ENCODE results near the gene DRC7. TPM values are rescaled to one million over a fixed set of nuclear protein-coding genes. Genes with fewer than 3 reads are reported as not detected.

Gene DRC7
- total RNA-seq, 3 donors from 2014 or later = 1.5 TPM; not detected in 2

- no peaks in the 10 kb centered on the region for H3K27me3 ChIP-seq
- no peaks in the 10 kb centered on the region for H3K36me3 ChIP-seq
- peak overlapping the region in 1 of 3 donors; percentile 15 for H3K4me3 ChIP-seq
- no peak for TF ChIP-seq POLR2AphosphoS5 (IDR thresholded peaks at IDR 0.05)
- TF ChIP-seq POLR2A (IDR thresholded peaks at IDR 0.05) = no peak
- TF ChIP-seq CTCF (IDR thresholded peaks at IDR 0.05) = no peak
- no peaks in the 10 kb centered on the region for H3K9me3 ChIP-seq
- intact Hi-C loops (cut with DNase I; ENCODE audit: low total_unique reads) = no loop called here
- H3K27ac ChIP-seq = peak overlapping the region; percentile 82 to 92
- H3K4me1 ChIP-seq = peaks cover 0 to 6% of the 10 kb centered on the region in 2 donors
- no peak for DNase-seq (ENCODE audit: low spot score in 2 of 2)
These were observed 47.3 kb upstream of the DRC7 start for GRCh38 chr16:57647136-57647875.

- intact Hi-C loops (cut with DNase I; ENCODE audit: low total_unique reads) = no loop called here
- TF ChIP-seq CTCF (IDR thresholded peaks at IDR 0.05) = no peak
- TF ChIP-seq POLR2AphosphoS5 (IDR thresholded peaks at IDR 0.05) = no peak
- no peak for TF ChIP-seq POLR2A (IDR thresholded peaks at IDR 0.05)
- Histone ChIP-seq H3K4me3 (no peak overlapping the region), H3K36me3 (no peaks in the 10 kb centered on the region), H3K27ac (peak overlapping the region; percentile 82 to 92), H3K27me3 (no peaks in the 10 kb centered on the region), H3K4me1 (peaks cover 0 to 5% of the 10 kb centered on the region in 2 donors), H3K9me3 (no peaks in the 10 kb centered on the region)
- no peak for DNase-seq (ENCODE audit: low spot score in 2 of 2)
These were observed 46.5 kb upstream of the DRC7 start for GRCh38 chr16:57648125-57648524.

GRCh38 chr16:57648581-57649442 lies 45.8 kb upstream of the DRC7 start:
- H3K27ac ChIP-seq = peak overlapping the region; percentile 82 to 92

GRCh38 chr16:57649443-57649751 lies 45.2 kb upstream of the DRC7 start:
- Histone ChIP-seq H3K27ac (no peak overlapping the region), H3K9me3 (no peaks in the 10 kb centered on the region), H3K27me3 (no peaks in the 10 kb centered on the region), H3K36me3 (no peaks in the 10 kb centered on the region), H3K4me3 (no peak overlapping the region), H3K4me1 (no peaks in the 10 kb centered on the region)
- DNase-seq (ENCODE audit: low spot score in 2 of 2) = no peak
- intact Hi-C loops (cut with DNase I; ENCODE audit: low total_unique reads) = no loop called here
- TF ChIP-seq POLR2A (IDR thresholded peaks at IDR 0.05) (no peak), CTCF (IDR thresholded peaks at IDR 0.05) (no peak), POLR2AphosphoS5 (IDR thresholded peaks at IDR 0.05) (no peak)

More at GRCh38 chr16:57648581-57649442, 45.8 kb upstream of the DRC7 start:
- peak; percentile 74 to 84 for DNase-seq (ENCODE audit: low spot score in 2 of 2)
- no peaks in the 10 kb centered on the region for H3K27me3 ChIP-seq
- TF ChIP-seq POLR2A (IDR thresholded peaks at IDR 0.05) (no peak), CTCF (IDR thresholded peaks at IDR 0.05) (peak; percentile 99 to 100 (median 100)), POLR2AphosphoS5 (IDR thresholded peaks at IDR 0.05) (peak in 2 of 3 donors; percentile 30 to 42)
- H3K9me3 ChIP-seq = no peaks in the 10 kb centered on the region
- H3K4me1 ChIP-seq = no peaks in the 10 kb centered on the region
- H3K36me3 ChIP-seq = no peaks in the 10 kb centered on the region
- intact Hi-C loops (cut with DNase I; ENCODE audit: low total_unique reads) = no loop called here
- no peak overlapping the region for H3K4me3 ChIP-seq

- TF ChIP-seq CTCF (IDR thresholded peaks at IDR 0.05) = no peak
- TF ChIP-seq POLR2A (IDR thresholded peaks at IDR 0.05) = no peak
- no peak for TF ChIP-seq POLR2AphosphoS5 (IDR thresholded peaks at IDR 0.05)
These were observed 44.8 kb upstream of the DRC7 start for GRCh38 chr16:57649846-57650245.

More at GRCh38 chr16:57649846-57650245, 44.8 kb upstream of the DRC7 start:
- Histone ChIP-seq H3K27me3 (no peaks in the 10 kb centered on the region), H3K4me3 (no peak overlapping the region), H3K36me3 (no peaks in the 10 kb centered on the region), H3K4me1 (no peaks in the 10 kb centered on the region), H3K9me3 (no peaks in the 10 kb centered on the region), H3K27ac (no peak overlapping the region)
- intact Hi-C loops (cut with DNase I; ENCODE audit: low total_unique reads) = no loop called here
- DNase-seq (ENCODE audit: low spot score in 2 of 2) = no peak

Data from breast epithelium (tissue), 4 donors.